Heart right ventricle (tissue), 16 donors: ENCODE data around the gene CPED1. TPM values are rescaled to one million over a fixed set of nuclear protein-coding genes. Genes with fewer than 3 reads are reported as not detected.

Experiments
- ATAC-seq, 8 donors: fragments of 200-7000 bp; cut with Tn5 transposase; one replicate each; pipeline ENCODE4 v1.9.1; 2020; ENCODE audit warnings: mild to moderate bottlenecking in 8 of 8, moderate library complexity in 8 of 8, moderate number of reproducible peaks in 1 of 8
- DNase-seq, 2 donors: peaks; one replicate each; pipeline ENCODE4 v3.0.0-alpha.2; 2020
- H3K27ac ChIP-seq, 10 donors: fragments of 200-600 bp; sonication (generic) in 2 of 10; one replicate each; pipeline versions ENCODE4 v1.5.0 to v1.8.0; 2020 to 2022; ENCODE audit warnings: mild to moderate bottlenecking in 3 of 10
- H3K27me3 ChIP-seq, 7 donors: fragments of 200-600 bp; one replicate each; pipeline ENCODE4 v1.8.0; 2021 to 2022; ENCODE audit warnings: mild to moderate bottlenecking in 2 of 7
- H3K36me3 ChIP-seq, 9 donors: fragments of 200-600 bp; sonication (generic) in 1 of 9; one replicate each; pipeline versions ENCODE4 v1.5.0 to v1.8.0; 2020 to 2022; ENCODE audit warnings: mild to moderate bottlenecking in 2 of 9
- H3K4me1 ChIP-seq, 9 donors: fragments of 200-600 bp; sonication (generic) in 1 of 9; one replicate each; pipeline versions ENCODE4 v1.5.0 to v1.8.0; 2020 to 2022; ENCODE audit warnings: mild to moderate bottlenecking in 4 of 9
- H3K4me3 ChIP-seq, 10 donors: fragments of 200-600 bp; sonication (generic) in 2 of 10; one replicate each; pipeline versions ENCODE4 v1.5.0 to v1.8.0; 2020 to 2022; ENCODE audit warnings: mild to moderate bottlenecking in 7 of 10, moderate library complexity in 2 of 10
- H3K9me3 ChIP-seq, 11 donors: fragments of 200-600 bp in 10 of 11; sonication (generic) in 2 of 11; one replicate each; pipeline versions ENCODE4 v1.5.0 to v1.8.0; 2013 to 2022; ENCODE audit warnings: mild to moderate bottlenecking in 2 of 11, control low read depth in 1 of 11, moderate library complexity in 1 of 11
- CTCF ChIP-seq, 9 donors: fragments of 200-600 bp; sonication (generic) in 2 of 9; IDR thresholded peaks; one replicate each; pipeline versions ENCODE4 v1.5.0 to v1.8.0; 2021 to 2022; ENCODE audit warnings: antibody characterized with exemption in 9 of 9, mild to moderate bottlenecking in 5 of 9, moderate library complexity in 1 of 9
- WGBS, 2 donors: extraction: QIAGEN DNeasy Blood & Tissue Kit; methylation state at CpG; one replicate each; pipeline ENCODE4 v1.1.7; 2013; ENCODE audit warnings: inconsistent platforms in 1 of 2; 5-methylcytosine and 5-hydroxymethylcytosine counted together
- intact Hi-C, 10 donors: fragments of 100-400 bp; cut with DNase I; formaldehyde crosslinking; loops; one replicate each; pipeline versions ENCODE4 v1.11.1 to v1.14.2; 2022
- polyA plus RNA-seq, 2 donors: library from polyadenylated mRNA; stranded (reverse); fragments of 200-250 nt; gene quantifications; one replicate each; pipeline ENCODE4 v1.2.3, GENCODE V29; 2013
- total RNA-seq, 10 donors: library from RNA; stranded (reverse); fragmentation: NEBNext Ultra II Directional in 3 of 10; extraction: Animal tissue kit (Norgen Biotek cat#: 25700) in 3 of 10; gene quantifications; one replicate each; pipeline versions ENCODE4 v1.2.1 to v1.2.4, GENCODE V29; 2021 to 2023
- donor health status: Arrhythmogenic right ventricular cardiomyopathy.
- donor health status: ischemic (EF 13 %, LVEDD 7.1; RV severe dilation, severe dysfunction).
- donor health status: healthy with polysubstance abuse.
- donor health status: DM: no; HTN: yes; CAD: no.
- donor health status: DM: no; HTN: no; CAD: no.
- donor health status: ischemic (EF 25% LVEDD 6.9; RV normal size, moderate dysfunction).
- donor health status: ischemic (EF 25% LVEDD 5.7; RV mildly dilated, moderate dysfunction).
- donor health status: healthy.
- donor health status: DM: yes; HTN: yes; CAD: no.
- donor health status: Ischemic cardiomyopathy.
- donor health status: ischemic (EF 35%, LVEDD 5.7; RV mildly dilated, moderate dysfunction).
- donor health status: nonischemic (EF 11% LVEDD 7.7; RV severe dilation, severe dysfunction).
- donor health status: DM: yes; HTN: yes; CAD: no.
- donor health status: PGD.
- donor health status: ischemic (EF 29% LVEDD 5.4; RV normal size, mild dysfunction).
- donor health status: nonischemic (EF 23%, LVEDD 6.1; RV moderate dilation, normal function).

CPED1 gene
- total and polyA plus RNA-seq, 12 donors: 3.9 to 56.5 (median 31.2) TPM

GRCh38 chr7:121272676-121273075 is 284.2 kb downstream of the CPED1 start:
- no peak for ATAC-seq
- intact Hi-C loops: no loop called here
- DNase-seq: no peak
- peaks cover 0 to 75% (median 0%) of the 10 kb centered on the region in 9 donors for H3K36me3 ChIP-seq
- WGBS, 2 donors: 80 to 87% methylated on average over 1 of the region's 1 CpG
- no peak overlapping the region for H3K4me3 ChIP-seq
- no peak for TF ChIP-seq CTCF (IDR thresholded peaks at IDR 0.05)
- H3K27me3 ChIP-seq: no peaks in the 10 kb centered on the region
- H3K4me1 ChIP-seq: no peaks in the 10 kb centered on the region
- H3K9me3 ChIP-seq: peaks cover 0 to 4% (median 0%) of the 10 kb centered on the region in 11 donors
- no peak overlapping the region for H3K27ac ChIP-seq

GRCh38 chr7:121273467-121274167 is 285.1 kb downstream of the CPED1 start:
- DNase-seq: no peak
- H3K27ac ChIP-seq: no peak overlapping the region
- peaks cover 0 to 66% (median 0%) of the 10 kb centered on the region in 9 donors for H3K36me3 ChIP-seq
- no peaks in the 10 kb centered on the region for H3K27me3 ChIP-seq
- H3K9me3 ChIP-seq: peaks cover 0 to 4% (median 0%) of the 10 kb centered on the region in 11 donors
- H3K4me1 ChIP-seq: peaks cover 0 to 6% (median 0%) of the 10 kb centered on the region in 9 donors
- no peak for ATAC-seq
- WGBS, 2 donors: 63 to 66% methylated on average over 2 of the region's 2 CpGs
- intact Hi-C loops: no loop called here
- TF ChIP-seq CTCF (IDR thresholded peaks at IDR 0.05): no peak
- H3K4me3 ChIP-seq: no peak overlapping the region

GRCh38 chr7:121274467-121274866 is 286.0 kb downstream of the CPED1 start:
- intact Hi-C loops: no loop called here
- Histone ChIP-seq H3K27me3 (no peaks in the 10 kb centered on the region), H3K4me1 (peaks cover 0 to 11% (median 0%) of the 10 kb centered on the region in 9 donors), H3K36me3 (peaks cover 0 to 57% (median 0%) of the 10 kb centered on the region in 9 donors), H3K4me3 (no peak overlapping the region), H3K27ac (no peak overlapping the region), H3K9me3 (peaks cover 0 to 4% (median 0%) of the 10 kb centered on the region in 11 donors)
- DNase-seq (no peak), ATAC-seq (no peak)
- WGBS, 2 donors: 80 to 86% methylated on average over 2 of the region's 2 CpGs
- no peak for TF ChIP-seq CTCF (IDR thresholded peaks at IDR 0.05)

DNA sequence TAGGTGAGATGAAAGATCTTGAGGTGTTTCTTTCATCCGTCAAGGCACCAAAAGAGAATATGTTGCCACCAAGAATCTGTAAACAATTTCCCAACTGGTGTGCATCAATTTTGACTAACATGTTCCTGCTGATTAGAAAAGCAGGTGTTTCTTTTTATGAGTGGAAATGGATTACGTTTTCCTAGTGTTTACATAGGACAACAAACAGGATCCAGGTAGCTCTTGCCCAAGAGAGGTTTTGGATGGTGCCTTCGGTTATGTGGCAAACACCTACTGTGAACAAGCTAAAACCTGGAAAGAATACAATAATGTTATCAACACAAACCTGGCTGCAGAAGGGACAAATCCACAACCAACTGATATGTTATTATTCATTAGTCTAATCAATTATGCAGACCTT is 286.7 kb downstream of the CPED1 start:
- no peak overlapping the region for H3K4me3 ChIP-seq
- intact Hi-C loops: no loop called here
- no peak overlapping the region for H3K27ac ChIP-seq
- peaks cover 0 to 56% (median 0%) of the 10 kb centered on the region in 9 donors for H3K36me3 ChIP-seq
- DNase-seq: no peak
- 83 to 87% methylated on average over 3 of the region's 3 CpGs for WGBS, 2 donors
- ATAC-seq: no peak
- no peaks in the 10 kb centered on the region for H3K27me3 ChIP-seq
- TF ChIP-seq CTCF (IDR thresholded peaks at IDR 0.05): no peak
- peaks cover 0 to 4% (median 0%) of the 10 kb centered on the region in 11 donors for H3K9me3 ChIP-seq
- peaks cover 0 to 11% (median 0%) of the 10 kb centered on the region in 9 donors for H3K4me1 ChIP-seq
